Measurements from ENCODE around the gene ITPK1. TPM values are rescaled to one million over a fixed set of nuclear protein-coding genes. Genes with fewer than 3 reads are reported as not detected.

ITPK1 gene
- total and polyA plus RNA-seq, 10 of the 15 experiments (the other 5 are each of a cell fraction or from before 2014, with no cell fraction given), result 1.3 to 73.2 (median 27.0) TPM

- TF ChIP-seq NBN (IDR thresholded peaks at IDR 0.05) (no peak), TARDBP (IDR thresholded peaks at IDR 0.05; ENCODE audit: borderline replicate concordance) (no peak), MAX (IDR thresholded peaks at IDR 0.05; ENCODE audit: low read depth, low read length) (0 out of 2 replicates have a peak, but pooled peaks have one; percentile 21), NFYB (IDR thresholded peaks at IDR 0.05; ENCODE audit: insufficient read depth, low read depth, low read length) (peak; percentile 58; the same call in 1 of the 2 replicates), CUX1 (IDR thresholded peaks at IDR 0.05; ENCODE audit: insufficient replicate concordance, low read depth, low read length) (no peak), POLR2A (IDR thresholded peaks at IDR 0.05; ENCODE audit: low read depth, low read length) (peak; percentile 66; the same call in 1 of the 2 replicates), ZBTB11 (CRISPR knock-in tag; IDR thresholded peaks at IDR 0.05) (no peak), MLLT1 (IDR thresholded peaks at IDR 0.05) (no peak), BHLHE40 (IDR thresholded peaks at IDR 0.05; ENCODE audit: borderline replicate concordance in 1 of 2, low read depth in 2 of 2, low read length in 1 of 2) (peak in 1 of 2 experiments; percentile 75; a peak in 2 of 4 replicates), IKZF1 (conservative IDR thresholded peaks at IDR 0.05) (peak; percentile 58), POLR2AphosphoS2 (IDR thresholded peaks at IDR 0.05; ENCODE audit: low read depth, low read length) (no peak), RAD51 (IDR thresholded peaks at IDR 0.05) (no peak), PBX3 (IDR thresholded peaks at IDR 0.05; ENCODE audit: insufficient replicate concordance, low read depth, low read length) (peak; percentile 0), NKRF (conservative IDR thresholded peaks at IDR 0.05) (peak; percentile 32; the same call in 1 of the 2 replicates), CREB1 (IDR thresholded peaks at IDR 0.05; ENCODE audit: low read depth) (no peak)
These were observed 480 bp downstream of the ITPK1 start (continued) for GRCh38 chr14:93115069-93115820.

Measured in GM12878 (cell line).